ENCODE data around the gene SP140. TPM values are rescaled to one million over a fixed set of nuclear protein-coding genes. Genes with fewer than 3 reads are reported as not detected.

SP140 gene
- total and polyA plus RNA-seq, 2 experiments from 2014 or later, result 0.24 to 0.70 TPM

GRCh38 chr2:230335461-230335863 lies 109.9 kb downstream of the SP140 start:
- H3K36me3 Mint-ChIP-seq (ENCODE audit: low read depth), result no peaks in the 10 kb centered on the region
- no peak for TF ChIP-seq EZH2 (IDR thresholded peaks at IDR 0.05; ENCODE audit: low read depth, unreplicated experiment)
- no peak for TF ChIP-seq REST (IDR thresholded peaks at IDR 0.05; ENCODE audit: unreplicated experiment)
- TF ChIP-seq STAT1 (IDR thresholded peaks at IDR 0.05; ENCODE audit: unreplicated experiment), result no peak
- no peak for TF ChIP-seq POLR2AphosphoS5 (IDR thresholded peaks at IDR 0.05; ENCODE audit: low read depth)
- TF ChIP-seq EZH2phosphoT487 (IDR thresholded peaks at IDR 0.05; ENCODE audit: unreplicated experiment), result no peak
- TF ChIP-seq CREB1 (CRISPR knock-in tag; IDR thresholded peaks at IDR 0.05; ENCODE audit: low read depth), result no peak
- TF ChIP-seq ZNF114 (CRISPR knock-in tag; IDR thresholded peaks at IDR 0.05), result no peak
- Histone ChIP-seq H3K4me3 (no peak overlapping the region), H3K79me2 (replicated peaks; ENCODE audit: insufficient read depth) (no peaks in the 10 kb centered on the region), H3K4me2 (no peak overlapping the region), H4K20me1 (replicated peaks; ENCODE audit: insufficient read depth) (no peaks in the 10 kb centered on the region), H3K27me3 (ENCODE audit: insufficient read depth) (no peaks in the 10 kb centered on the region), H3F3A (replicated peaks; ENCODE audit: low read depth) (no peaks in the 10 kb centered on the region), H3K4me1 (ENCODE audit: insufficient read depth) (0 out of 2 replicates have a peak, but pooled peaks cover 6% of the 10 kb centered on the region), H3K9me2 (ENCODE audit: insufficient read depth) (no peaks in the 10 kb centered on the region), H3K36me3 (ENCODE audit: insufficient read depth) (no peaks in the 10 kb centered on the region), H2AFZ (peak overlapping the region; percentile 53; the same call in 1 of the 2 replicates), H3K27ac (ENCODE audit: low read depth) (no peak overlapping the region)
- no peak overlapping the region for H3K27ac Mint-ChIP-seq
- DNase-seq (ENCODE audit: low spot score), result no peak
- H3K9me3 Mint-ChIP-seq, result no peaks in the 10 kb centered on the region
- no peak overlapping the region for H3K4me3 Mint-ChIP-seq
- H3K27me3 Mint-ChIP-seq (ENCODE audit: insufficient read depth, low read depth, poor library complexity), result peaks cover 1% of the 10 kb centered on the region
- H3K4me1 Mint-ChIP-seq, result peaks cover 3% of the 10 kb centered on the region; the same call in 2 of the 3 replicates
- ATAC-seq, result no peak

DNA sequence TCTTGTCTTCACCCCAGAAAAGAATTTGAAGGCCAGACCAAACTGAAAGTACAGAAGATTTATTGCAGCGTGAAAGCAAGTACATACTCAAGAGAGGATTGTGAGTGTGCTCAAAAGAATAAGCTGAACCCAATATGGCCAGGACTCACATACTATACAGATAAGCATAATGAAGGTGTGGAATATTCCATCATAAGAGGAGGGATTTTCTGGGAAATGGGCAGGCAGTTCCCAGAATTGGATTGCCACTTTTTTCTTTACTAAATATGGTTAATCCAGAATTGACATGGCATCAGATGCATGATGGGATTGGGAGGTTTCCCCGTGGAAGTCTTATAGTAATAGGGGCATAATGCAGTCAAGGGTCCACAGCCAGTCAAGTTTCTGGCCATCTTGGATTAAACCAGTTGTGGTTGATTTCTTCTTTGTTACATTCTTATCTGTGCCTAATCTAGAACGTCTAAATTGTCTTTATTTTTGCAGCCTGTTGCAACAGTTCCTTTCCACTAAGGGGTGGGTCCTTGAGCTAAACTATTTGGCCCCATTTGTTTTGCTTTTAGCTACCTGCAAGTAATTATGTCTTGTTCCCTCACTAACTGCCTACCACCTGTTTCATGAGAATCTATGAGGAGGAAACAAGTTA lies 110.4 kb downstream of the SP140 start:
- Histone ChIP-seq H3K4me3 (no peak overlapping the region), H3K4me2 (no peak overlapping the region), H3K9me2 (ENCODE audit: insufficient read depth) (no peaks in the 10 kb centered on the region), H3K4me1 (ENCODE audit: insufficient read depth) (0 out of 2 replicates have a peak, but pooled peaks cover 6% of the 10 kb centered on the region), H3K27ac (ENCODE audit: low read depth) (no peak overlapping the region), H3F3A (replicated peaks; ENCODE audit: low read depth) (no peaks in the 10 kb centered on the region), H3K79me2 (replicated peaks; ENCODE audit: insufficient read depth) (no peaks in the 10 kb centered on the region), H4K20me1 (replicated peaks; ENCODE audit: insufficient read depth) (no peaks in the 10 kb centered on the region), H2AFZ (peak overlapping the region; percentile 53; the same call in 1 of the 2 replicates), H3K36me3 (ENCODE audit: insufficient read depth) (no peaks in the 10 kb centered on the region), H3K27me3 (ENCODE audit: insufficient read depth) (no peaks in the 10 kb centered on the region)
- no peak overlapping the region for H3K27ac Mint-ChIP-seq
- H3K4me3 Mint-ChIP-seq, result no peak overlapping the region
- H3K9me3 Mint-ChIP-seq, result no peaks in the 10 kb centered on the region
- DNase-seq (ENCODE audit: low spot score) (no peak), ATAC-seq (no peak)
- peaks cover 1% of the 10 kb centered on the region for H3K27me3 Mint-ChIP-seq (ENCODE audit: insufficient read depth, low read depth, poor library complexity)
- no peaks in the 10 kb centered on the region for H3K36me3 Mint-ChIP-seq (ENCODE audit: low read depth)
- H3K4me1 Mint-ChIP-seq, result peaks cover 3% of the 10 kb centered on the region; the same call in 2 of the 3 replicates
- no peak for TF ChIP-seq EZH2 (IDR thresholded peaks at IDR 0.05; ENCODE audit: low read depth, unreplicated experiment)
- no peak for TF ChIP-seq ETS1 (IDR thresholded peaks at IDR 0.05)
- TF ChIP-seq REST (IDR thresholded peaks at IDR 0.05; ENCODE audit: unreplicated experiment), result no peak

All from GM23338 (cell line).